Measurements from ENCODE around the gene PLA2G2D. TPM values are rescaled to one million over a fixed set of nuclear protein-coding genes. Genes with fewer than 3 reads are reported as not detected.

PLA2G2D gene
- total and polyA plus RNA-seq, 10 of the 15 experiments (the other 5 are each of a cell fraction or from before 2014, with no cell fraction given) = 0.06 to 0.38 (median 0.16) TPM; not detected in 2

GRCh38 chr1:20072771-20073170 is 46.6 kb downstream of the PLA2G2D start:
- Histone ChIP-seq H3K9me3 (replicated peaks; ENCODE audit: control insufficient read depth, insufficient read depth, low read length) (no peaks in the 10 kb centered on the region), H3K36me3 (ENCODE audit: control insufficient read depth in 2 of 2, insufficient read depth in 2 of 2, low read length in 1 of 2) (no peaks in the 10 kb centered on the region), H3K27me3 (replicated peaks in 1 of 2; ENCODE audit: control insufficient read depth in 2 of 2, insufficient read depth in 2 of 2, low read length in 1 of 2) (no peaks in the 10 kb centered on the region), H3K4me1 (ENCODE audit: control insufficient read depth, insufficient read depth, low read length) (peaks cover 7% of the 10 kb centered on the region), H3K9ac (ENCODE audit: control insufficient read depth, insufficient read depth, low read length) (no peak overlapping the region), H3K27ac (ENCODE audit: control insufficient read depth, insufficient read depth) (no peak overlapping the region), H2AFZ (ENCODE audit: control insufficient read depth, low read depth, low read length) (no peak overlapping the region), H3K4me2 (ENCODE audit: control insufficient read depth, insufficient read depth) (no peak overlapping the region), H4K20me1 (ENCODE audit: control insufficient read depth, insufficient read depth) (no peaks in the 10 kb centered on the region), H3K79me2 (ENCODE audit: control insufficient read depth, insufficient read depth, low read length) (no peaks in the 10 kb centered on the region), H3K4me3 (no peak overlapping the region)
- in situ Hi-C loops (cut with MboI) (no loop called here), intact Hi-C loops (cut with micrococcal nuclease; ENCODE audit: unreplicated experiment) (no loop called here)
- no peak for DNase-seq (ENCODE audit: low read depth, low spot score)
- ChIA-PET SMC1A (ENCODE audit: uncharacterized antibody, unreplicated experiment) (no interaction called here), CTCF (no interaction called here), RAD21 (ENCODE audit: unreplicated experiment) (no interaction called here), POLR2A (no interaction called here)
- no peak for ATAC-seq
- FAIRE-seq = no peak
- 51% methylated on average over 7 of the region's 7 CpGs for WGBS (ENCODE audit: insufficient coverage, insufficient replicate concordance, low lambda C conversion rate, missing lambda C conversion rate)
- no peak for TF ChIP-seq MXI1 (IDR thresholded peaks at IDR 0.05; ENCODE audit: low read depth, low read length)
- TF ChIP-seq SRF (IDR thresholded peaks at IDR 0.05; ENCODE audit: low read depth in 2 of 2, low read length in 2 of 2) = no peak
- no peak for TF ChIP-seq EP300 (IDR thresholded peaks at IDR 0.05; ENCODE audit: borderline replicate concordance in 1 of 2, control insufficient read depth in 1 of 2, low read depth in 2 of 2, low read length in 2 of 2)
- no peak for TF ChIP-seq NRF1 (conservative IDR thresholded peaks at IDR 0.05; ENCODE audit: low read depth, low read length)
- TF ChIP-seq NBN (IDR thresholded peaks at IDR 0.05) = no peak
- TF ChIP-seq HSF1 (IDR thresholded peaks at IDR 0.05; ENCODE audit: low read depth, low read length) = no peak
- BruUV-seq (replicated peaks) = no TSS peak

- BruUV-seq (replicated peaks) = no TSS peak
These were observed 47.9 kb downstream of the PLA2G2D start for GRCh38 chr1:20071416-20071815.

More at GRCh38 chr1:20071416-20071815, 47.9 kb downstream of the PLA2G2D start:
- Histone ChIP-seq H3K9me3 (replicated peaks; ENCODE audit: control insufficient read depth, insufficient read depth, low read length) (no peaks in the 10 kb centered on the region), H2AFZ (ENCODE audit: control insufficient read depth, low read depth, low read length) (no peak overlapping the region), H3K27me3 (replicated peaks in 1 of 2; ENCODE audit: control insufficient read depth in 2 of 2, insufficient read depth in 2 of 2, low read length in 1 of 2) (no peaks in the 10 kb centered on the region), H3K79me2 (ENCODE audit: control insufficient read depth, insufficient read depth, low read length) (no peaks in the 10 kb centered on the region), H3K4me2 (ENCODE audit: control insufficient read depth, insufficient read depth) (no peak overlapping the region), H3K9ac (ENCODE audit: control insufficient read depth, insufficient read depth, low read length) (no peak overlapping the region), H3K4me1 (ENCODE audit: control insufficient read depth, insufficient read depth, low read length) (no peaks in the 10 kb centered on the region), H3K4me3 (no peak overlapping the region), H3K27ac (ENCODE audit: control insufficient read depth, insufficient read depth) (no peak overlapping the region), H3K36me3 (ENCODE audit: control insufficient read depth in 2 of 2, insufficient read depth in 2 of 2, low read length in 1 of 2) (no peaks in the 10 kb centered on the region), H4K20me1 (ENCODE audit: control insufficient read depth, insufficient read depth) (no peaks in the 10 kb centered on the region)
- ChIA-PET RAD21 (ENCODE audit: unreplicated experiment) (interaction anchor here (0.6 kb wide), 1 partner anchor 10 kb away, joined by 3 read pairs; no protein-coding TSS in a partner anchor), POLR2A (no interaction called here), SMC1A (ENCODE audit: uncharacterized antibody, unreplicated experiment) (interaction anchor here (1.1 kb wide), 1 partner anchor 22 kb away, joined by 3 read pairs; no protein-coding TSS in a partner anchor), CTCF (no interaction called here)
- TF ChIP-seq MEF2B (IDR thresholded peaks at IDR 0.05; ENCODE audit: partially characterized antibody, poor library complexity, severe bottlenecking) = no peak
- TF ChIP-seq POLR2AphosphoS5 (IDR thresholded peaks at IDR 0.05; ENCODE audit: low read length) = no peak
- TF ChIP-seq RAD21 (IDR thresholded peaks at IDR 0.05; ENCODE audit: insufficient read depth, low read depth, low read length) = no peak
- TF ChIP-seq SPI1 (IDR thresholded peaks at IDR 0.05; ENCODE audit: borderline replicate concordance, insufficient read depth, low read depth, low read length) = no peak
- TF ChIP-seq KLF5 (IDR thresholded peaks at IDR 0.05; ENCODE audit: partially characterized antibody) = no peak
- in situ Hi-C loops (cut with MboI) (no loop called here), intact Hi-C loops (cut with micrococcal nuclease; ENCODE audit: unreplicated experiment) (no loop called here)
- no peak for ATAC-seq
- WGBS (ENCODE audit: insufficient coverage, insufficient replicate concordance, low lambda C conversion rate, missing lambda C conversion rate) = 38% methylated on average over 6 of the region's 6 CpGs
- DNase-seq (ENCODE audit: low read depth, low spot score) = no peak
- no peak for FAIRE-seq
